DMS53 treated with DMSO at 0.1 percent for 48 hours (cell line): ENCODE data around the gene RNF213.

ENCODE experiments used
- DNase-seq: peaks from one replicate; lab custom pipeline; 2025; ENCODE audit not compliant: unreplicated experiment; lab: John Stamatoyannopoulos, UW

Gene RNF213

DNA sequence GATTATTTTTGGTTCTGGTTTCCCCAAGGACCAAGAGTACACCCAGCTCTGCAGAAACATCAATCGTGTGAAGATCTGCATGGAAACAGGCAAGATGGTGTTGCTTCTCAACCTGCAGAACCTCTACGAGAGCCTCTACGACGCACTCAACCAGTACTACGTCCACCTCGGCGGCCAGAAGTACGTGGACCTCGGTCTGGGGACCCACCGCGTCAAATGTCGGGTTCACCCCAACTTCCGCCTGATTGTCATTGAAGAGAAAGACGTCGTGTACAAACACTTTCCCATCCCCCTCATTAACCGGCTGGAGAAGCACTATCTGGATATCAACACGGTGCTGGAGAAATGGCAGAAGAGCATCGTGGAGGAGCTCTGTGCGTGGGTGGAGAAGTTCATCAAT is 86.9 kb downstream of the RNF213 start:
- no peak for DNase-seq

DNA sequence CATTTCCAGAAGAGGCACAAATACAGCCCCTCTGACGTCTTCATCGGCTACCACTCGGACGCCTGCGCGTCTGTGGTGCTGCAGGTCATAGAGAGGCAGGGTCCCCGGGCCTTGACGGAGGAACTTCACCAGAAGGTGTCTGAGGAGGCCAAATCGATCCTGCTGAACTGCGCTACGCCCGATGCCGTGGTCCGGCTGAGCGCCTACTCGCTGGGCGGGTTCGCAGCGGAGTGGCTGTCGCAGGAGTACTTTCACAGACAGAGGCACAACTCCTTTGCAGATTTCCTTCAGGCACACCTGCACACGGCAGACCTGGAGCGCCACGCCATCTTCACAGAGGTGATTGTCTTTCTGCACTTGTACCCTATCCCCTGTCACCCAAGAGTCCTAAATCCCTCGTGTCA is 87.3 kb downstream of the RNF213 start:
- no peak for DNase-seq

DNA sequence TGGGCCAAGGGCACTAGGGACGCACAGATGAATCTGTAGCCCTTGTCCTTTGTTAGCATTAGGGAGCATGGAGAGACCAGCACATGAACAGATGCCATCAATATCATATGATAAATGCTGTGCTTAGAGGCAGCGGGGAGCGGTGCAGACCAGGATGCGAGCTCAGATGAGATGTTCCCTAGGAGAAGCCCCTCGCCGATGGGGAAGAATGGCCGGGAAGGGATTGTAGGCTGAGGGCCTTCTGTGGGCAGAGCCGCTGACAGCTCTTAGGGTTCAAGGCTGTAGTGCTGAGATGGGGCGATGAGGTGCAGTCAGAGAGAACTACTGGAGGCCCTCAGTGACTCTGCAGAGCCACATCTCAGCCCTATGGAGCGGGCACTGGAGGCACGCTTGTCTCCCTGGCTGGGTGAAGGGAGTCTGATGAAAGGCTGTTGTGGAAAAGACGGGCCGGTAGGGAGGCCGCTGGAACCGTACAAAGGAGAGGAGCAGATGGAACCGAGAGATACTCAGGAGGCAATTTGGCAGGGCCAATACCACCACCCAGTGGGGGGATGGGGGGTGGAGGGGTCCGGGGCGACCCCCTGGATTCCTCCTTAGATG is 88.0 kb downstream of the RNF213 start:
- no peak for DNase-seq

DNA sequence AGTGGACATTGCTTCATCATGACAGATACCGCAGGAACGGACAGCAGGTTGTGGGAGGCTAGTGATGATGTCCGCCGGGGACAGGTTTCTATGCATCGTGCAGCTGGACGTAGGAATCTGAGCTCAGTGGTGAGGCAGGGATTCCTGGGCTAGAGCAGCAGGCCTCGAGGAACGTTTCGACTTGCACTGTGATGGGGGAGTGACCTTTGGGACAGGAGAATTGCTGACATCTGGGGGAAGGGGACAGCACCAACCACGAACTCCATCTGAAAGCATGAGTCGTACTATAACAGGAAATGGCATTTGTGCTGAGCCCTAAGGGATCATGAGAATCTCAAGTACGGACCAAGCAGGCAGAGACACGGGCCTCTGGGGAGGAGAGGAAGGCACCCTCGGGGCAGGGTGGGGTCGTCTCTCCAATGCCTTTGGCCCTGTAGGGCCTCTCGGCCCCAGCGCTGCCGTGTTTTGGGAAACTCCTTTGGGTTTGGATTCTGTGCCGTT is 88.5 kb downstream of the RNF213 start:
- DNase-seq: no peak

DNA sequence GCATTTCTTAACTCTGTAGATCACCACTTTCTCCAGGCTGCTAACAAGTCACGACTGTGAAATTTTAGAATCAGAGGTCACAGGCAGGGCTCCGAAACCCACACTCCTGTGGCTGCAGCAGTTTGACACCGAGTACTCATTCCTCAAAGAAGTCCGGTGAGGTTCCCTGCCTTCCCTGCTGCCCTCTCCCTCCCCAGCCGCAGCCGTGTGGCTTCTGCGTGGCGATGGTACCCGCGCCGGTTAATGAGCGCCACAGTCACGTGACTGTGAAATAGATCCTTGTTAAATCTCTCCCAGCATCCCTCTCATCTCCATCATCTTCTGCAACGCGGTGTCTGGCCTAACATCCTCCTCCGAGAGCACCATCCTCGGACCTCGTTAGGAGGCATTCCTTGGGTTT is 89.1 kb downstream of the RNF213 start:
- DNase-seq: no peak

DNA sequence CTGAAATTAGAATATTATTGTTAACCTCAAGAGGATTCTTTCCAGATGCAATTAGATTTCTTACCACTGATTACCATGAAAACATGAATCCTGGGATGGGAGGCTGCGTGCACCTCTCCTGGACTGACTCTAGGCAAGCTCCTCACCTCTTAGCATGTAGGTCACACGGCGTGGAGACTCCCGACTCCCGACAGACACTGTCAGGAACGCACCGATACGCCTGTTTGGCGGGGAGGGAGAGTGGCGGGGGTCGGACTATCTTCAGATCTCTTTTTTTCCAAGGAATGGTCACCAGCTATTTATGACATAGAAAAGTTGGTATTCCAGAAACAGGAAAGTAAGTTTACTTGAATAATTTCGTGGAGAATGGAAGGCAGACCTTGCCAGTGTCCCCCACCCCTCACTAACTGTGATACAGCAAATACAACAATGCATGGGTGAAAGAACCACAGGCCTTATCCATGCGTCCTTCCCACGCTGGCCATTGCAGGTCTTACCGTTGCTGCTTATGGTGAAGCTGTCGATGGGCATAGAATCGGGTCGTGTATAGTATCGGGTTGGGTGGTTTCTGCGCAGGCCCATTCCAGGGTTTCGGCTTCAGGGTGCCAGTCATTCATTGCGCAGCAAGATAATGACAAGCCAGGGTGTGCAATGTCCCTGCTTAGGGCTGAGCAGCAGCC is 91.7 kb downstream of the RNF213 start:
- DNase-seq: no peak

DNA sequence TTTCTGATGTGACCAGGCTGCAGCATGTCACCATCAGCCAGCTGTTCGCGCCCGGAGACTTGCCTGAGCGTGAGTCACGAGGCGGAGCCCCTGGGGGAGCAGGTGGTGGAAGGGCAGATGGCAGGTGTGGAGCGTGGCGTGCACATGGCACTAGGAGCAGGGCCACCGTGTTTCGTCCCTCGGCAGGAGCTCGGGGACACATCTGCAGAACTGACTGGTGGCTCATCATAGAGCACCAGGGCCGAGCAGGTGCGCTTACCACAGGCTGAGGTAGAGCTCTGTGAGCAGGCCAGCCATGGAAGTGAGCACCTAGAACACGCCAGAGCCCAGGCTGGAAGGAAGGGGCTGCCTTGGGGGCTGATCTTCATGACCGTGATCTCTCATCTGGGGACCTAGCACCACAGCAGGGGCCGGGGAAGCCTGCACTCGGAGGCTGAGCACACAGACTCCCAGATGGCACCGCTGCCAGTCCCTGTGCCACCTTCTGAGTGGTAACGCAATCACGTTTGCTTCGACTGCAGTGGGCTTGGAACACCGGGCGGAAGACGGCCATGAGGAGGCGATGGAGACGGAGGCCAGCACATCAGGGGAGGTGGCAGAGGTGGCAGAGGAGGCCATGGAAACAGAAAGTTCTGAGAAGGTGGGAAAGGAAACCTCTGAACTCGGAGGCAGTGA is 92.5 kb downstream of the RNF213 start:
- no peak for DNase-seq

DNA sequence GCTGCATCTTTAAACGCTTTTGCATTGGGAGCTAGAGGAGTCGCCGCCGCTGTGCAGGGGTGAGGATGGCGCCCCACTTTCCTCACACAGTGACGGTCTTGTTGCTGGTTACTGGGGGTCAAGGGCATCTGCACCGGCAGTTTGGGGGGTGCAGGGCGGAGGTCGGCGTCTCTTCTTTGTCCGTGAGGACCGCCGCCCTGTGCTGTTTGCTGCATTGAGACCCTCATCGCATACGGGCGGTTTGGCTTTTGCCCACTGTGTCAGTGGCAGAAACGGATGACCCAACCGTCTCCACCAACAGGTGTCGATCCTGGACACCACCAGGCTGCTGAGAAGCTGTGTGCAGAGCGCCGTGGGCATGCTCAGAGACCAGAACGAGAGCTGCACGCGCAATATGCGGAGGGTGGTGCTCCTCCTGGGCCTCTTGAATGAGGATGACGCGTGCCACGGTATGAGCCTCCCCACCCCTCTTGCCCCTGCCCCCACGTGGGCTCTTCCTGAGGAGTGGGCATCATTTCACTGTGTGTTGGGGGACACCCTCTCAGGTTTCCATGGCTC is 93.1 kb downstream of the RNF213 start:
- DNase-seq: no peak

DNA sequence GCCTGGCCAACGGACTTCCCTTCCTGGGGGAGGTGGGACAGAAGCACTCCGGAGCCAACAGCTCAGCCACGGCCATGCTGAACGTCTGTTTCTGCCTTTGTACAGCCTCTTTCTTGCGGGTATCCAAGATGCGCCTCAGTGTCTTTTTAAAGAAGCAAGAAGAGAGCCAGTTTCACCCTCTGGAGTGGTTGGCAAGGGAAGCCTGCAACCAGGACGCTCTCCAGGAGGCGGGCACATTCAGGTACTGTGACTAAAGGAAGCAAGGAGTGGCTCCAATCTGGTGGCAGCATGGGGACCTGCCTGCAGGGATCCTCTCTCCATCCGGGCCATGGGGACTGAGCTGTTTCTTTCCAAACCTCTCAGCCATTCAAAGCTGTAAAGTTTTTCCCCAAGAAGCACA is 93.7 kb downstream of the RNF213 start:
- no peak for DNase-seq

DNA sequence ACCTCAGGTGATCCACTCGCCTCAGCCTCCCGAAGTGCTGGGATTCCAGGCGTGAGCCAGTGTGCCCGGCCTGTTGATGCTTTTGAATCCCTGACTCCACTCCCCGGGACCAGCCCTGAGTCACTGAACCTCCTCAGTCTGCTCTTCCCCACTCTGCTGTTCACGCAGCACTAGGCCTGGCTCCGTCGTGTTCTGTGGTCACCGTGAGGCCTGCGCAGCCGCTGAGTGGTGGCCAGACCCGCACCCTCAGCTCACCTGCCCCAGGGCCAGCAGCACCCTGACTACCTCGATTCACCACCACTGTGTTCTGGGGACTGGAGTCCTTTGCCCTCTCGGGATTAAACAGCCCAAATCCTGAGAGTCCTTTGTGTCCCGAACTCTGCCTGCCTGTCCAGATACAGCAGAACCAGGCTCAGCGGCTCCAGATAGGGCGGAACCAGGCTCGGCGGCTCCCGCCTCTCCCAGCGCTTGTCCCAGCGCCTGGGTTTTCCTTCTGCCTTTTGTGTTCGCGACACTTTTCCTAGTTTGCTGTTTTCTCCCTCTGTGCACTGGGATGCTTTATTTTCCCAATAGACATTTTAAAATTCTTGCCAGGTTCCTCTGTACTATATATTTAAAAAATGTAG is 95.7 kb downstream of the RNF213 start:
- DNase-seq: no peak

DNA sequence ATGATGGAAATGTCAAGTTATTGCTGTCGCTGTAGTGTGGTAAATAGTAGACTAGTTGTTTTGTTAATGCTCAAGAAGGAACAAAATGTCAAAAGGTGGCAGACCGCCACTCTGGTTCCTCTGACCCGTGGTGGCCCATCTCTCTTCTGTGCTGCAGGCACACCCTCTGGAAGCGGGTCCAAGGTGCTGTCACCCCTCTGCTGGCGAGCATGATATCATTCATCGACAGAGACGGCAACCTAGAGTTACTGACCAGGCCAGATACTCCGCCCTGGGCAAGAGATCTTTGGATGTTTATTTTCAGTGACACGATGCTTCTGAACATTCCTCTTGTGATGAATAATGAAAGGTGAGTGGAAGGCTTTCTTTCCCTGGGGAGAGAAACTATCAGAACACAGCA is 97.5 kb downstream of the RNF213 start:
- no peak for DNase-seq

DNA sequence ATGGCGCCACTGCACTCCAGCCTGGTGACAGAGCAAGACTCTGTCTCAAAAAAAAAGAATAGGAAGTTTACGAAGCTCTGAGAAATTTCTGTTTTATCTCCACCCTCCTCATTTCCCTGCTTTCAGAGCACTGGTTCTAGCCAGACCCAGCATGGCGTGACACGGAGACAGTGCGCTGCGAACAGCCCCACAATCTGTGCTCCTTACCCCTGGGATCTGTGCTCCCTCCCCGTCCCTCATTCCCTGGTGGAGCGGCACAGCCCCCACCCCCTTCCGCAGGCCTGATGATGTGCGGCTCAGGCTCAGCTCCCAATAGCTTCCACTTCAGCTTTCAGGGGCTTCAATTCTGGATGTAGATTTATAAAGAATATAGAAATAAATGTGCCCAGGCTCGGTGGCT is 98.2 kb downstream of the RNF213 start:
- DNase-seq: no peak

DNA sequence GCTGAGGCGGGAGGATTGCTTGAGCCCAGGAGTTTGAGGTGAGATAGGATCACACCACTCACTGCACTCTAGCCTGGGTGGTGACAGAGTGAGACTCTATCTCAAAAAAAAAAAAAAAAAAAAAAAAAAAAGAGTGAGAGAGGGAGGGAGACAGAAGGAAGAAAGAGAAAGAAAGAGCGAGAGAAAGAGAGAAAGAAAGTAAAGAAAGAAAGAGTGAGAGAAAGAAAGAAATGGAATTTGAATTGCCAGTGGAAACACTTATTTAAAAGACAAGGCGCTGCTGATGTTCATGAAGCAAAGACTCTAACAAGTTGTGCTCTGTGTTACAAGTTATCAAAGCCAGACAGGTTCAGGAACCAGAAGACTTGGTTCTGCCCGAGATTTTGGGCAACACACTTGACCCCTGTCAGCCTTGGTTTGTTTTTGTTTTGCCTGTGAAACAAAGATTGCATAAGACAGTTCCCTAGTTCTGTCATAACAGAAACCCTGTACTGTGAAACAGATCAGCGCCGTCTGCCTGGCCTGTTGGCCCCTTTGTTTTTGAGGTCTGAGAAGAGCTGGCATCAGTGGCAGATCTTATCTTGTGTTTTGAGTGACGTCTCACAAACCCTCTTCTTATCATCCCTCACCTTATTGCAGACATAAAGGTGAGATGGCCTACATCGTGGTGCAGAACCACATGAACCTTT is 98.9 kb downstream of the RNF213 start:
- DNase-seq: no peak

DNA sequence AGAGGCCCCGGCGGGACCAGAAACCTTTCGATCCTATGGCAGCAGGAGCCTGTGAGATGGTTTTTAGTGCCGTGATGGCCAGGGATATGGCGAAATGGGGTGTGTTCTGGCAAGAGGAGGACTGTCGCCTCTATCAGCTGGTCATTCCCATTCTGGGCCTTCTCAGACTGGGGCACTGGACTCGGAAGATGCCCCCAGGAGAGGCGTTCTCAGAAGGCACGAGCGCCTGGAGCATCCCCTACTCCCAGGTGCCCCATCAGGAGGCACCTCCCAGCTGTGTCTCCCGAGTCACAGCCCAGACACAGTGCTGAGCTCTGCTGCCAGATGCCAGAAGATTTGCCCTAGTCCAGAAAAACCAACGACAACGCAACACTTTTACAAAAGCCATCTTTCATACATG is 99.7 kb downstream of the RNF213 start:
- DNase-seq: no peak

DNA sequence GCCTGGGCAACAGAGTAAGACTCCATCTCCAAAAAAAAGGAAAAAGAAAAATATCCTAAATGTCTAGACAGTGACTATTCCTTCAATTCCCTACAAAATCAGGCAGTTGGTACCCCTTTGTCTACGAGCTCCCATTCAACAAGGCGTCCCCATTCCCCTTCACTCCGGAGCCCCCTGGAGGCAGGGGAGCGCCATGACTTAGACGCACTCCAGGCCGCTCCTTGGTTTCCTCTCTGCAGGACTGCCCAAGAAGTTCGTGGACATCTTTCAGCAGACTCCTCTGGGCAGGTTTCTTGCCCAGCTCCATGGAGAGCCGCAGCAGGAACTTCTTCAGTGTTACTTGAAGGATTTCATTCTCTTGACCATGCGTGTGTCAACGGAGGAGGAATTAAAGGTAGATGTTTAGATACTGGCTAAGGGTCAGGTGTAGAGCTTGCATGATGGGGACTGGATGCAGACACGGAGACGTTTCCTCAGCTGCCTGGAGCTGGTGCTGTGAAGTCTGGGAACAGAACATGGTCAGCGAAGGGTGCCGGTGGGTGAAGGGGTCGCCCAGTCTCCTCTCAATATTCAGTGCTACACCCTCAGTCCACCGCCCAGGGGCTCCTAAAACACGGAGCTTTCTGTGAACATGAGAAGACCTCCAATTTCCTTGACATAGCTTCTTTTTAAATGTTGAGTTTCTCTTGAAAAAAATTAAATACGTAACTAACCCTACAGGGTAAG is 101.0 kb downstream of the RNF213 start:
- DNase-seq: no peak

DNA sequence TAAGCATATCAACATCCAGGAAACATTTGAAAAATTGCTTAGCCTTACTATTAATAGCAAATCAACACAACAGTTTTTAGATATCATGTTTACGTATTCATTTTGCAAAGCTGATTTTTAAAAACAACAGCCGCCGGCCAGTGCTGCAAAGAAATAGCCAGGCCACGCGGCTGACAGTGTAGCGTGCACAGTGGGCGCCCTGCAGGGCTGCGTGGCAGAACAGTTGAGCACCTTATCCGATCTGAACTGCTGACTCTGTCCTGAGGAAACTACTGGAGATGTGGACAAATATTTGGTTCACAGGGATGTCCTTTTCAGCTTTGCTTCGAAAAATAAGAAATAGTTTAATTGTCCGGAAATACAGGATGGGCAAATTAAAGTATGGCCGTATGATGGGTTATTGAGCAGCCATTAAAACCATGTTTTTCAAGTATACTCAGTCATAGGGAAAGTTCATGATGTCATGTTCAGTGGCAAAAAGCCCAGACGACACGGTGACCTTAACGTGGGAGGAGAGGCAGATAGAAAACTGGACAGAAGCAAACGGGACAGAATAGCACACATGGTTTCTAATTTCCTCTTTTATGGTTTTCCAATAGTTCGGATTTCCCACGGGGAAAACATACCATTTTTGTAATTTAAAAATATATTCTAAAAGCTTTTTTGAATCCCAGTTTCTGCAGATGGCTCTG is 101.9 kb downstream of the RNF213 start:
- DNase-seq: no peak

DNA sequence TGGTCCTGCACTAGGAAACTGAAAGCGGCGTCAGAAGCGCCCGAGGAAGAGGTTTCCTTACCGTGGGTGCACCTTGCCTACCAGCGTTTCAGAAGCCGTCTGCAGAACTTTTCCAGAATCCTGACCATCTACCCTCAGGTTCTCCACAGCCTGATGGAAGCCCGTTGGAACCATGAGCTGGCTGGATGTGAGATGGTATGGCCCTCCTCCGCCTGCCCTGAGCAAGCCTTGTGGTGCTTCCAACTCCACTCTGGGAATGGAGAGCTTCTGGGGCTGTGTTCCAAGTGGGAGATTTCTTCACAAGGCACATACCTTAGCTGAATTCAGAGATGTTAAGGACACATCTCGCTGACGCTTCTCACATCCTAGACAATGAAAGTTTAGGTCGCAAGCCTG is 102.5 kb downstream of the RNF213 start:
- no peak for DNase-seq

DNA sequence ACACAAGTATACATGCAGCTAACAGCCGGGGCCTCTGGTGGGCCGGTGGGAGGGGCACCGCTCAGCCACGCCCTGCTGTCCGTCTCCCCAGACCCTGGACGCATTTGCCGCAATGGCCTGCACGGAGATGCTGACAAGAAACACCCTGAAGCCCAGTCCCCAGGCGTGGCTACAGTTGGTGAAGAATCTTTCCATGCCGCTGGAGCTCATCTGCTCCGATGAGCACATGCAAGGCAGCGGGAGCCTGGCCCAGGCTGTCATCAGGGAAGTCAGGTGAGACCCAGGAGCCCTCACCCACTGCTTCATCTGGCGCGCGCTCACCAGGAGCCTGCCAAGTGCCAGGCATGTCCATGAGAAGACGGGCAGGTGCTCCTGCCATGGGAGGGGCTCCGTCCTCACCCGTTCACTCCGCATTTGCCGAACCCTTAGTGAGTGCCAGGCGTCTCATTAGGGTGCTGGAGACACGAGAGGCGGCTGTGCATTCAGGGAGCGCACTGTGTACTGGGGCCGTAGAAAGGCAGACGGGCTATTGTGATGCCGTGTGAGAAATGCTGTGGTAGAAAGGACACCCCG is 103.0 kb downstream of the RNF213 start:
- no peak for DNase-seq

DNA sequence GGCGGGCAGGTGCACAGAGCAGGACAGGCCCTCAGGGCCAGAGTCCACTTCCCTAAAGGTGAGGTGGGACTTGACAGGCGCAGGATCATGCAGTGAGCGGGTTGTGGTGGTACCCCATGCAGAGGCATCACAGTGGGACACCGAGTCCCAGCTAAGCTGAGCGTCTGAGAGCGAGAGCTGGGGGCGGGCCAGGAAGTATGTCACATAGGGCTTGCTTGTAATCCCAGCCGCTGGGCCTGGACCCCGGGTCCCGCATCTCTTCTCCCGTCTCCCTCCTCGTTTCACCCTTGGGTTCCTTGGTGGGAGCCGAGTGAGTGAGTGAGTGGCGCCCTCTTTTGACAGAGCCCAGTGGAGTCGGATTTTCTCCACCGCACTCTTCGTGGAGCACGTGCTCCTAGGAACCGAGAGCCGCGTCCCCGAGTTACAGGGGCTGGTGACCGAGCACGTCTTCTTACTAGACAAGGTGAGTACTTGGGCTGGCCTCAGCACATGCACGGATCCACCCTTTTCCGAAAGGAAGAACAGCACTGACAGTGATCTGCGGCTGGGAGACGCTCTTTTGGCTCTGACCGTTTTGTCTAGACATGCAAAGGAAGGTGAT is 103.5 kb downstream of the RNF213 start:
- no peak for DNase-seq
